CD4-positive, alpha-beta T cell treated with Interferon alpha-2 for 1 hour (primary cell): ENCODE measurements around the gene BUB3.

Source experiments
- DNase-seq, 2 donors: peaks; one replicate each; pipeline ENCODE4 v3.0.0-alpha.2; 2020 to 2022

The BUB3 gene

DNA sequence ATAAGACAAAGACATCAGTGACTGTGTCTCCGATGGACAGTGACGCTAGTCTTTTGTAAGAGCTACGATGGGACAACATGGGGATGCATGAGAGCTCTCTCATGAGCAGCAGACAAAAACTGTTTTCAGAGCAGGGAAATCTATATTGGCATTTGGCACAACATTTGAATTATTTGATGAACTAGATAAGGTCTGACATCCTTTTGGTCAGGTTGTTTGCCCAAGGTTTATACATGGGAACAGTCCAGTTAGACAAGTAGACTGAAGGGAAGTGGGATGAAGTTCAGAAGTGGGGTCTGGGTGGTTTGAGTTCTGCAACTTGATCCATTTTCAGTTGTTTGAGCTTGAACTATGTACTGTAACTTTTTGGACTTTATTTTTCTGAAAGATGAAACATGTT is 50.8 kb downstream of the BUB3 start:
- DNase-seq: no peak

GRCh38 chr10:123212063-123212462 is 57.9 kb downstream of the BUB3 start:
- DNase-seq: no peak

GRCh38 chr10:123212640-123213039 is 58.4 kb downstream of the BUB3 start:
- no peak for DNase-seq

DNA sequence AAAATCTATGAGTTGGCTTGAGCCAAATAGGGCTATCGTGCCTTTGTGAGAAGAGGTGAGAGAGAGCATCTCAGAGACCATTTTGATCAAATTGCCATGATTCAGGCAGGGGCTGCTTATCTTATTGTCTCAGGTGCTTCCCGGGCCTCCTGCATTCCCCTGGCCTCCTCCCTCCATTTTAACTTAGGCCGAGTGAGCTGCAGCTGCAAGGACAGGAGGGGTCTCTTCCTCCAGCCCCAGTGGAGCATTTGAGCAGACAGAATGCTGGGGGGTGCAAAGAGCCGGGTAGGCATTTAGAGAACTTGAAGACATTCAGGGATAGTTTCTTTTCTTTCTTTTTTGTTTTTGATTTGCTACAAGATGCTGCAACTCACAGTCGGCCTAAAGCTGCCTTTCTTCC is 59.0 kb downstream of the BUB3 start:
- no peak for DNase-seq
